ENCODE data around the gene SBK2.

- TF ChIP-seq, protein P1, sequence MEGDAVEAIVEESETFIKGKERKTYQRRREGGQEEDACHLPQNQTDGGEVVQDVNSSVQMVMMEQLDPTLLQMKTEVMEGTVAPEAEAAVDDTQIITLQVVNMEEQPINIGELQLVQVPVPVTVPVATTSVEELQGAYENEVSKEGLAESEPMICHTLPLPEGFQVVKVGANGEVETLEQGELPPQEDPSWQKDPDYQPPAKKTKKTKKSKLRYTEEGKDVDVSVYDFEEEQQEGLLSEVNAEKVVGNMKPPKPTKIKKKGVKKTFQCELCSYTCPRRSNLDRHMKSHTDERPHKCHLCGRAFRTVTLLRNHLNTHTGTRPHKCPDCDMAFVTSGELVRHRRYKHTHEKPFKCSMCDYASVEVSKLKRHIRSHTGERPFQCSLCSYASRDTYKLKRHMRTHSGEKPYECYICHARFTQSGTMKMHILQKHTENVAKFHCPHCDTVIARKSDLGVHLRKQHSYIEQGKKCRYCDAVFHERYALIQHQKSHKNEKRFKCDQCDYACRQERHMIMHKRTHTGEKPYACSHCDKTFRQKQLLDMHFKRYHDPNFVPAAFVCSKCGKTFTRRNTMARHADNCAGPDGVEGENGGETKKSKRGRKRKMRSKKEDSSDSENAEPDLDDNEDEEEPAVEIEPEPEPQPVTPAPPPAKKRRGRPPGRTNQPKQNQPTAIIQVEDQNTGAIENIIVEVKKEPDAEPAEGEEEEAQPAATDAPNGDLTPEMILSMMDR (IDR thresholded peaks at IDR 0.05) = no peak
- TF ChIP-seq POLR2A (IDR thresholded peaks at IDR 0.05) = no peak
Observed at GRCh38 chr19:55498246-55498840, 38.6 kb downstream of the SBK2 start.
